Vagina (tissue), 2 donors: Measurements from ENCODE around the gene MYCN. TPM values are rescaled to one million over a fixed set of nuclear protein-coding genes. Genes with fewer than 3 reads are reported as not detected.

ENCODE experiments used
- DNase-seq, 2 donors: peaks; one replicate each; pipeline ENCODE4 v3.0.0-alpha.2; 2017; ENCODE audit errors: extremely low spot score in 2 of 2
- H3K27ac ChIP-seq: fragments of 200-600 bp; sonication (generic); one replicate; pipeline ENCODE4 v1.5.1; 2019
- H3K27me3 ChIP-seq: fragments of 200-600 bp; sonication (generic); one replicate; pipeline ENCODE4 v1.5.1; 2019
- H3K36me3 ChIP-seq, 2 donors: fragments of 200-600 bp; sonication (generic); one replicate each; pipeline ENCODE4 v1.5.1; 2017 to 2019
- H3K4me1 ChIP-seq: fragments of 200-600 bp; sonication (generic); one replicate; pipeline ENCODE4 v1.5.1; 2019
- H3K4me3 ChIP-seq, 2 donors: fragments of 200-600 bp; sonication (generic); 1 replicate in 1 of 2; 2 replicates in 1 of 2; pipeline ENCODE4 v1.5.1; 2016 to 2019
- H3K9me3 ChIP-seq: fragments of 200-600 bp; sonication (generic); one replicate; pipeline ENCODE4 v1.5.1; 2019
- CTCF ChIP-seq, 3 experiments: fragments of 450-650 bp in 2 of 3; fragments of 200-600 bp in 1 of 3; sonication (generic) in 1 of 3; IDR thresholded peaks; one replicate each; pipeline ENCODE4 v1.5.1; 2017 to 2019; ENCODE audit warnings: antibody characterized with exemption in 3 of 3, mild to moderate bottlenecking in 2 of 3, moderate library complexity in 2 of 3
- POLR2A ChIP-seq, 2 donors: fragments of 450-650 bp; IDR thresholded peaks; one replicate each; pipeline ENCODE4 v1.6.1; 2017; ENCODE audit warnings: antibody characterized with exemption in 2 of 2, mild to moderate bottlenecking in 2 of 2, moderate library complexity in 2 of 2
- POLR2AphosphoS5 ChIP-seq, 2 donors: sonication (generic); formaldehyde crosslinking; IDR thresholded peaks; one replicate each; pipeline ENCODE4 v1.9.0; 2017; ENCODE audit warnings: antibody characterized with exemption in 2 of 2, mild to moderate bottlenecking in 2 of 2, low read depth in 1 of 2; ENCODE audit not compliant: insufficient read depth in 1 of 2
- intact Hi-C: fragments of 100-400 bp; cut with DNase I; formaldehyde crosslinking; loops from one replicate; pipeline ENCODE4 v1.15.1; 2023
- total RNA-seq: library from RNA; depleted of rRNA; stranded (reverse); fragments of >200 nt; gene quantifications from one replicate; pipeline ENCODE4 v1.2.3, GENCODE V29; 2016

Gene MYCN
- total RNA-seq, 1 donor from 2014 or later = 2.0 TPM

- H3K4me1 ChIP-seq = no peaks in the 10 kb centered on the region
- H3K27me3 ChIP-seq = no peaks in the 10 kb centered on the region
- H3K4me3 ChIP-seq = no peak overlapping the region
- no peaks in the 10 kb centered on the region for H3K36me3 ChIP-seq
- peak in 1 of 2 donors; percentile 42 for DNase-seq
- no peak for TF ChIP-seq POLR2AphosphoS5 (IDR thresholded peaks at IDR 0.05; ENCODE audit: insufficient read depth in 1 of 2, low read depth in 1 of 2)
- TF ChIP-seq POLR2A (IDR thresholded peaks at IDR 0.05) = no peak
- TF ChIP-seq CTCF (IDR thresholded peaks at IDR 0.05) = no peak
- H3K9me3 ChIP-seq = no peaks in the 10 kb centered on the region
- H3K27ac ChIP-seq = no peak overlapping the region
- intact Hi-C loops = no loop called here
These were observed 20.5 kb upstream of the MYCN start for GRCh38 chr2:15919716-15920434.

GRCh38 chr2:15920696-15921095, 19.7 kb upstream of the MYCN start:
- DNase-seq = no peak
- no peaks in the 10 kb centered on the region for H3K36me3 ChIP-seq
- no peaks in the 10 kb centered on the region for H3K9me3 ChIP-seq
- no peak overlapping the region for H3K4me3 ChIP-seq
- no peaks in the 10 kb centered on the region for H3K4me1 ChIP-seq
- no peaks in the 10 kb centered on the region for H3K27me3 ChIP-seq
- no peak for TF ChIP-seq POLR2AphosphoS5 (IDR thresholded peaks at IDR 0.05; ENCODE audit: insufficient read depth in 1 of 2, low read depth in 1 of 2)
- no peak for TF ChIP-seq POLR2A (IDR thresholded peaks at IDR 0.05)
- TF ChIP-seq CTCF (IDR thresholded peaks at IDR 0.05) = no peak
- intact Hi-C loops = no loop called here
- H3K27ac ChIP-seq = no peak overlapping the region

GRCh38 chr2:15923597-15923996, 16.8 kb upstream of the MYCN start:
- Histone ChIP-seq H3K27me3 (no peaks in the 10 kb centered on the region), H3K36me3 (no peaks in the 10 kb centered on the region), H3K4me3 (no peak overlapping the region), H3K9me3 (no peaks in the 10 kb centered on the region), H3K27ac (no peak overlapping the region), H3K4me1 (no peaks in the 10 kb centered on the region)
- TF ChIP-seq CTCF (IDR thresholded peaks at IDR 0.05) = no peak
- TF ChIP-seq POLR2A (IDR thresholded peaks at IDR 0.05) = no peak
- TF ChIP-seq POLR2AphosphoS5 (IDR thresholded peaks at IDR 0.05; ENCODE audit: insufficient read depth in 1 of 2, low read depth in 1 of 2) = no peak
- intact Hi-C loops = no loop called here
- no peak for DNase-seq

GRCh38 chr2:15925819-15926218, 14.5 kb upstream of the MYCN start:
- TF ChIP-seq POLR2AphosphoS5 (IDR thresholded peaks at IDR 0.05; ENCODE audit: insufficient read depth in 1 of 2, low read depth in 1 of 2) (no peak), CTCF (IDR thresholded peaks at IDR 0.05) (no peak), POLR2A (IDR thresholded peaks at IDR 0.05) (no peak)
- Histone ChIP-seq H3K27me3 (no peaks in the 10 kb centered on the region), H3K9me3 (no peaks in the 10 kb centered on the region), H3K4me3 (no peak overlapping the region), H3K27ac (no peak overlapping the region), H3K4me1 (no peaks in the 10 kb centered on the region), H3K36me3 (no peaks in the 10 kb centered on the region)
- intact Hi-C loops = no loop called here
- DNase-seq = no peak

- Histone ChIP-seq H3K9me3 (no peaks in the 10 kb centered on the region), H3K4me3 (no peak overlapping the region), H3K4me1 (no peaks in the 10 kb centered on the region), H3K27ac (no peak overlapping the region), H3K36me3 (no peaks in the 10 kb centered on the region), H3K27me3 (no peaks in the 10 kb centered on the region)
- no peak for TF ChIP-seq CTCF (IDR thresholded peaks at IDR 0.05)
- TF ChIP-seq POLR2AphosphoS5 (IDR thresholded peaks at IDR 0.05; ENCODE audit: insufficient read depth in 1 of 2, low read depth in 1 of 2) = no peak
- no peak for TF ChIP-seq POLR2A (IDR thresholded peaks at IDR 0.05)
- no peak for DNase-seq
- intact Hi-C loops = no loop called here
These were observed 14.1 kb upstream of the MYCN start for GRCh38 chr2:15926252-15926651.
